ENCODE measurements around the gene TPM1. TPM values are rescaled to one million over a fixed set of nuclear protein-coding genes. Genes with fewer than 3 reads are reported as not detected.
A peak's percentile ranks its signal among the peaks of the same experiment; 100 is the strongest.

Gene TPM1
- polyA plus RNA-seq, 1 of the 3 experiments (the other 2 are of a cell fraction), result 1,371 TPM

- no peak for TF ChIP-seq ELF1 (IDR thresholded peaks at IDR 0.05)
- TF ChIP-seq GABPA (IDR thresholded peaks at IDR 0.05; ENCODE audit: low read depth), result no peak
Observed at GRCh38 chr15:63061975-63062374, 19.4 kb downstream of the TPM1 start (continued).

- Histone ChIP-seq H3K9ac (no peak overlapping the region), H3K4me2 (no peak overlapping the region), H3K79me2 (ENCODE audit: insufficient read depth) (peaks cover 76% of the 10 kb centered on the region), H3K4me1 (ENCODE audit: control insufficient read depth in 1 of 2, insufficient read depth in 2 of 2, low read depth in 1 of 2, low read length in 1 of 2) (peaks cover 5 to 33% of the 10 kb centered on the region in 2 experiments; a peak in 3 of 4 replicates), H3K27me3 (ENCODE audit: insufficient read depth) (no peaks in the 10 kb centered on the region), H3K4me3 (ENCODE audit: low read depth in 2 of 2, low read length in 1 of 2) (no peak overlapping the region), H3K36me3 (replicated peaks in 1 of 2; ENCODE audit: control insufficient read depth in 1 of 2, insufficient read depth in 2 of 2, low read length in 1 of 2) (peaks cover 97% of the 10 kb centered on the region in 2 experiments), H3K9me2 (no peaks in the 10 kb centered on the region), H3K9me3 (no peaks in the 10 kb centered on the region), H3F3A (replicated peaks; ENCODE audit: insufficient read depth) (peaks cover 100% of the 10 kb centered on the region), H4K20me1 (ENCODE audit: insufficient read depth) (peaks cover 98% of the 10 kb centered on the region), H2AFZ (ENCODE audit: low read depth) (no peak overlapping the region), H3K27ac (ENCODE audit: low read depth in 2 of 2, low read length in 1 of 2) (peak overlapping the region; percentile 47 to 91)
- TF ChIP-seq TAF1 (IDR thresholded peaks at IDR 0.05; ENCODE audit: borderline replicate concordance, low read depth, low read length) (no peak), EP300 (IDR thresholded peaks at IDR 0.05; ENCODE audit: borderline replicate concordance in 1 of 2, low read depth in 1 of 2, low read length in 1 of 2) (no peak), SIN3A (IDR thresholded peaks at IDR 0.05; ENCODE audit: borderline replicate concordance, low read depth, low read length) (no peak)
- ChIA-PET CTCF (interaction anchor here (1.3 to 2.4 kb wide), 2 partner anchors 10 to 15 kb away, joined by 4 to 11 read pairs; no protein-coding TSS in a partner anchor), POLR2A (no interaction called here)
- 100% methylated on average over 2 of the region's 2 CpGs for WGBS (ENCODE audit: low lambda C conversion rate)
- no peak for DNase-seq
Observed at GRCh38 chr15:63063164-63063756, 20.7 kb downstream of the TPM1 start.

- no peak overlapping the region for H3K4me3 ChIP-seq (ENCODE audit: low read depth in 2 of 2, low read length in 1 of 2)
- ChIA-PET POLR2A (no interaction called here), CTCF (interaction anchor here (0.9 to 2.4 kb wide), 3 partner anchors 16 to 29 kb away, joined by 3 to 11 read pairs (median 7); no protein-coding TSS in a partner anchor)
- TF ChIP-seq PBX3 (IDR thresholded peaks at IDR 0.05) (no peak), RFX5 (IDR thresholded peaks at IDR 0.05; ENCODE audit: low read length) (no peak), SIN3A (IDR thresholded peaks at IDR 0.05; ENCODE audit: borderline replicate concordance, low read depth, low read length) (no peak), YY1 (IDR thresholded peaks at IDR 0.05; ENCODE audit: low read depth) (no peak), CHD2 (IDR thresholded peaks at IDR 0.05; ENCODE audit: low read length, partially characterized antibody) (no peak), MEF2A (IDR thresholded peaks at IDR 0.05; ENCODE audit: borderline replicate concordance, low read depth) (no peak), RCOR1 (IDR thresholded peaks at IDR 0.05; ENCODE audit: low read length) (no peak), FOSL2 (IDR thresholded peaks at IDR 0.05; ENCODE audit: borderline replicate concordance, low read depth) (no peak), EZH2phosphoT487 (IDR thresholded peaks at IDR 0.05; ENCODE audit: borderline replicate concordance, low read depth) (no peak), TAF1 (IDR thresholded peaks at IDR 0.05; ENCODE audit: borderline replicate concordance, low read depth, low read length) (no peak), EP300 (IDR thresholded peaks at IDR 0.05; ENCODE audit: borderline replicate concordance in 1 of 2, low read depth in 1 of 2, low read length in 1 of 2) (no peak), MAX (IDR thresholded peaks at IDR 0.05; ENCODE audit: low read depth) (no peak), GABPA (IDR thresholded peaks at IDR 0.05; ENCODE audit: low read depth) (no peak), FOXJ3 (CRISPR knock-in tag; IDR thresholded peaks at IDR 0.05) (no peak), RXRA (IDR thresholded peaks at IDR 0.05; ENCODE audit: borderline replicate concordance, low read depth) (no peak), JUND (IDR thresholded peaks at IDR 0.05) (no peak), RAD21 (IDR thresholded peaks at IDR 0.05; ENCODE audit: low read length) (no peak)
- no peak for DNase-seq
- no peaks in the 10 kb centered on the region for H3K9me3 ChIP-seq
- no peak overlapping the region for H2AFZ ChIP-seq (ENCODE audit: low read depth)
- H3K9me2 ChIP-seq, result no peaks in the 10 kb centered on the region
- H3K4me2 ChIP-seq, result no peak overlapping the region
- peaks cover under 1 to 35% of the 10 kb centered on the region in 2 experiments; a peak in 3 of 4 replicates for H3K4me1 ChIP-seq (ENCODE audit: control insufficient read depth in 1 of 2, insufficient read depth in 2 of 2, low read depth in 1 of 2, low read length in 1 of 2)
- no peaks in the 10 kb centered on the region for H3K27me3 ChIP-seq (ENCODE audit: insufficient read depth)
- peaks cover 100% of the 10 kb centered on the region for H3F3A ChIP-seq (replicated peaks; ENCODE audit: insufficient read depth)
- H3K36me3 ChIP-seq (replicated peaks in 1 of 2; ENCODE audit: control insufficient read depth in 1 of 2, insufficient read depth in 2 of 2, low read length in 1 of 2), result peaks cover 95% of the 10 kb centered on the region in 2 experiments
- H3K27ac ChIP-seq (ENCODE audit: low read depth in 2 of 2, low read length in 1 of 2), result peak overlapping the region; percentile 47 to 91
- WGBS (ENCODE audit: low lambda C conversion rate), result 97% methylated on average over 13 of the region's 13 CpGs
- peaks cover 69% of the 10 kb centered on the region for H3K79me2 ChIP-seq (ENCODE audit: insufficient read depth)
- H3K9ac ChIP-seq, result no peak overlapping the region; the same call in 1 of the 2 replicates
- H4K20me1 ChIP-seq (ENCODE audit: insufficient read depth), result peaks cover 95% of the 10 kb centered on the region
Observed at GRCh38 chr15:63063877-63064409, 21.4 kb downstream of the TPM1 start.
